Measurements from ENCODE around the gene TTC28. TPM values are rescaled to one million over a fixed set of nuclear protein-coding genes. Genes with fewer than 3 reads are reported as not detected.

TTC28 gene
- total RNA-seq, 6 experiments from 2014 or later = 10.8 to 18.9 (median 13.6) TPM

GRCh38 chr22:28017558-28017820 is 662.2 kb downstream of the TTC28 start:
- Mint-ChIP-seq H3K4me3 (no peak overlapping the region), H3K9me3 (no peaks in the 10 kb centered on the region), H3K27ac (no peak overlapping the region), H3K4me1 (ENCODE audit: low read depth) (peaks cover 18% of the 10 kb centered on the region), H3K27me3 (ENCODE audit: insufficient read depth) (peaks cover 4% of the 10 kb centered on the region), H3K36me3 (ENCODE audit: low read depth) (no peaks in the 10 kb centered on the region)
- no peak for TF ChIP-seq CTCF (IDR thresholded peaks at IDR 0.05)
- DNase-seq = no peak

GRCh38 chr22:28016781-28017557 is 662.7 kb downstream of the TTC28 start:
- Mint-ChIP-seq H3K27ac (no peak overlapping the region), H3K4me1 (ENCODE audit: low read depth) (peaks cover 18% of the 10 kb centered on the region), H3K9me3 (no peaks in the 10 kb centered on the region), H3K4me3 (no peak overlapping the region), H3K27me3 (ENCODE audit: insufficient read depth) (peaks cover 4% of the 10 kb centered on the region), H3K36me3 (ENCODE audit: low read depth) (no peaks in the 10 kb centered on the region)
- no peak for TF ChIP-seq CTCF (IDR thresholded peaks at IDR 0.05)
- no peak for DNase-seq

GRCh38 chr22:28015676-28016601 is 663.7 kb downstream of the TTC28 start:
- H3K27ac Mint-ChIP-seq = no peak overlapping the region
- H3K27me3 Mint-ChIP-seq (ENCODE audit: insufficient read depth) = peaks cover 4% of the 10 kb centered on the region
- H3K36me3 Mint-ChIP-seq (ENCODE audit: low read depth) = no peaks in the 10 kb centered on the region
- H3K4me1 Mint-ChIP-seq (ENCODE audit: low read depth) = peaks cover 18% of the 10 kb centered on the region
- no peak overlapping the region for H3K4me3 Mint-ChIP-seq
- no peak for DNase-seq
- TF ChIP-seq CTCF (IDR thresholded peaks at IDR 0.05) = no peak
- no peaks in the 10 kb centered on the region for H3K9me3 Mint-ChIP-seq

GRCh38 chr22:28015046-28015425 is 664.6 kb downstream of the TTC28 start:
- no peaks in the 10 kb centered on the region for H3K9me3 Mint-ChIP-seq
- H3K4me3 Mint-ChIP-seq = no peak overlapping the region
- H3K27ac Mint-ChIP-seq = no peak overlapping the region
- no peak for DNase-seq
- TF ChIP-seq CTCF (IDR thresholded peaks at IDR 0.05) = no peak
- H3K36me3 Mint-ChIP-seq (ENCODE audit: low read depth) = no peaks in the 10 kb centered on the region
- H3K27me3 Mint-ChIP-seq (ENCODE audit: insufficient read depth) = peaks cover 4% of the 10 kb centered on the region
- H3K4me1 Mint-ChIP-seq (ENCODE audit: low read depth) = peaks cover 9% of the 10 kb centered on the region

- no peak for DNase-seq
- Mint-ChIP-seq H3K4me1 (ENCODE audit: low read depth) (peaks cover 5% of the 10 kb centered on the region; the same call in 1 of the 2 replicates), H3K36me3 (ENCODE audit: low read depth) (no peaks in the 10 kb centered on the region), H3K4me3 (no peak overlapping the region), H3K9me3 (no peaks in the 10 kb centered on the region), H3K27ac (no peak overlapping the region), H3K27me3 (ENCODE audit: insufficient read depth) (peaks cover 4% of the 10 kb centered on the region)
- TF ChIP-seq CTCF (IDR thresholded peaks at IDR 0.05) = no peak
Measured at GRCh38 chr22:28014211-28015045, 665.2 kb downstream of the TTC28 start.
